ENCODE measurements around the gene PHKA1.
"Not testable (repeated sequence)": the region's sequence is repeated elsewhere in the genome, so short reads cannot be mapped to it uniquely, and the experiment has no call there.

The PHKA1 gene

DNA sequence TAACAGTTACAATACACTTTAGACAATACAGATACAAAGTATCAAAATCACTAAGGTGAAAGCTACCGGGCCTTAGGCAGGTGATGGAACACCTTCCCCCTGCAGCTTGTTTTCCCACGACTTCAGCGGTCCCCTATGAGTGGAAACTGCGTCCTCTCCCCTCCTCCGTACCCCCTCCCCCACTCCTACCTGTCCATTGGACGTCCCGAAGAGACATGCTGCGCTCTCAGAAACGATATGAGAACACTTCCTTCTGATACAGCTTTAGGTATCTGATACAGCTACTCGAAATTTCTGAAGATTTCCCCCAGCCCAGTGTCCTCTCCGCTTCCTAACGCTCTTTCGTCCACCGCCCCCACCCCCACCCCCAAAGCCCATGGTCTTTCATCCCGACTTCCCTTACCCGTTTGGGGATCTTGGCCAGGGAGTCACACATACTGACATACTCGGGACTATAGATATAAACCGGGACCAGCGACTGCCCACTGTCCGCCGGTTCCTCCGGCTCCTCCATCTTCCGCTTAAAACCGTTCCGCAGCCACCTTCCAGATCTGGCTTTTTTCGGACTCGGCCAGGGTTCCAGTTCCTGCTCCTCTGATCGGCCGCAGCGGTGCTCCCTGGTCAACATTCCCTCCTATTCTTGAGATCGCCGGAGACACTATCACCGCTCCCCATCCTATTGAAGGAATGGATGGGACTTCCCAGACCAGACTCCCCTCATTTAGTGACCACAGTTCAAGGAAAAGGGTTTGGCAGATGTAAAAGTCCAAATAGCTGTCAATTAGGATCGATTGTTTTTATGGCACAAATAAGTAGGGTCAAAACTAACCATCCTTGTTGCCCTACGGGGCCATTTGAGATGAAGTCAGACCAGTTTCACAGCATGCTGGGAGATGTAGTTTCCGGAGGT, 141.6 kb downstream of the PHKA1 start, which contains the start of gene HDAC8:
Gene HDAC8 (minus strand): TSS at position 596 of the 910 bp plus-strand sequence. CDS start 82 bp downstream, at position 514.
- DNase-seq (ENCODE audit: low read depth) = peak; percentile 79

DNA sequence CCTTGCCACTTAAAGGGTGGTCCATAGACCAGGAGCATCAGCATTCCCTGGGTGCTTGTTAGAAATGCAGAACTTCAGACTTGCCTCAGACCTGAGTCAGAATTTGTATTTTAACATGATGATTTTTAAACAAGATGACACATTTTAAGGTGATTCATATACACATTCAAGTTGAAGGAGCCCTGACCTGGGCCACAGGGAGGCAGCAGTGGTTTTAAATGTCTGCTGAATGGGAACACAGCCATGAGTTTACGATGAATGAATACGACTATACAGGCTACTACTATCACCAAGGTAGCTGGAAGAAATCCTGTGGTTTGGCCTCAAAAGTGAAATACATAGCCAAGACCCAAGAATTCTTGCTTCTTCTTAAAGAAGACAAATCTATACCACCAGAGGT, 144.3 kb downstream of the PHKA1 start:
- DNase-seq (ENCODE audit: low read depth) = peak; percentile 14

DNA sequence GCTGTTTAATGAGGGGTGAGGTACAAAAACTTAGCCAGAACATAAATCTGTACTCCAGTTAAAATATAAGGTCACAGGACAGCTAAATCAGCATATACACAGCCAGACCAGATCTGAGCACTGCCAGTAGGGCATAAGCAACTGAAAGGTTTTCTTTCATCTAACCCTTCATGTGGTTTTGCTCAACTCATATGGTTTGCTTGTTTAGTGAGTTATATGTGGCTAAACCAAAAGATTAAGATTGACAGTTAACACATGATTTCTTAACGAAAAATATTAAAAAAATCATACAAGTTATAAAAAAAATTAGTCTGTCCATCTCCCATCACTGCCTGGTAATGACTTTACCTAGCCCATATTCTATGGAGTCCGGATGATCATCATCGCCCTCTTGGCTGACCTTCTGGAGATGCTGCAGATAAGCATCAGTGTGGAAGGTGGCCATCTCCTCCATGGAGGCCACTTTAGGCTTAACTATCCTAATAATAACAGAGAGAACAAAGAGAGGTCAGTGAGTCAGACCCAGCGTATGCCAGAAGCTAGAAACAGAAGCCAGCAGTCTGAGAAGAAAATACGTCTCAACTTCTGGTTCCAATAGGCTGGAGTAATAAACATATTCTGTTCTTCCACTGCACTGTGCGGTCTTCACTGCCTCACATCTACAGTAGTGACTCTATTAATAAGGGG, 145.6 kb downstream of the PHKA1 start:
- DNase-seq (ENCODE audit: low read depth) = peak; percentile 43

DNA sequence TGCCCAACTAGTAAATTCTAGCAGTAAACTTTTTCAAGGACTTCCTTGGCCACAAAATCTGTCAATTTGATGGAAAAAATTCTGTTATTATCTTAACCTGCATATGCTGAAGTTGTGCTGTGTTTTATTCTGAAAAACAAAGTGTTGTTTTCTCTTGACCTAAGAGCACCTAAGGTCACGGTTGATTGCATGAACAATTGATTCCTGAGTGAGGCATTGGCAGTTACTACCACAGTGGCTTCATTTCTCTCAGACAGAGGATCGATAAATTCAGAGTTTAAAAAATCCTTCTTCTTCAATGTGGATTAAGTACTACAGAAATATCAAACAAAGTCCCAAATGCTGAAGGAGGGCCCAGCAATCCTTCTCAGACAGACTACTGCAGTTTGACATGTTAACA, 147.7 kb downstream of the PHKA1 start:
- DNase-seq (ENCODE audit: low read depth) = no peak

DNA sequence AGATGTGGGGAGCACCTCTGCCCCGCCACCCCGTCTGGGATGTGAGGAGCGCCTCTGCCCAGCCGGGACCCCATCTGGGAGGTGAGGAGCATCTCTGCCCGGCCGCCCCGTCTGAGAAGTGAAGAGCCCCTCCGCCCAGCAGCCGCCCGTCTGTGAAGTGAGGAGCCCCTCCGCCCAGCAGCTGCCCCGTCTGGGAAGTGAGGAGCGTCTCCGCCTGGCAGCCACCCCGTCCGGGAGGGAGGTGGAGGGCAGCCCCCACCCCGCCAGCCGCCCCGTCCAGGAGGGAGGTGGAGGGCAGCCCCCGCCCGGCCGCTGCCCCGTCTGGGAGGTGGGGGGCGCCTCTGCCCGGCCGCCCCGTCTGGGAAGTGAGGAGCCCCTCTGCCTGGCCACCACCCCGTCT, 154.5 kb downstream of the PHKA1 start:
- DNase-seq (ENCODE audit: low read depth) = not testable (repeated sequence)

DNA sequence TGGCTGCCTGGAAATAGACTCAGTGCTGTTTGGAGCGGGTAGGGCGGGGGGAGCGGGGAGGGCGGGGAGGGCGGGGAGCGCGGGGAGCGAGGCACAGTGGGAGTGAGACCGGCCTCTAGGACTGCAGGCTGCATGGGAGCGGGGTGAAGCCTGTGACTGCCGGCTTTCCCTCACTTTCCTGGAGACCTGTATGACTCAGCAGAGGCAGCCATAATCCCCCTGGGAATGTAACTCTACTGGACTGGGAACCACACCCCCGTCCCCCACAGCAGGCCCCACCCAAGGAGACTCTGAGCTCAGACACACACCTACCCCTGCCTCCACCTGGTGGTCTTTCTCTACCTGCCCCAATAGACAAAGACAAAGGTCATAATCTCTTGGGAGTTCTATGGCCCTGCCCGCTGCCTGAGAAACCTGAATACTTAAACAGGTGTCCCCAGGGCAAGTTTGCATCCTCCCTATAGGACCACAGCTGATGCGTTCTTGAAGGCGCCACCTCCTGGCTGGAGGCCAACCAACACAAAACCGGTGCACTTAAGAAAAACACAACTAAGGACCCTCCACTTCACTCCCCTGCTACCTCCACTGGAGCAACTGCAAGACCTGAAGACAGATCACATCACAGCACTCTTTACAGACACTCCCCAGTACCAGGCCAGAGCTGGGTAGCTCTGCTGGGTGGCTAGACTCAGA, 159.5 kb downstream of the PHKA1 start:
- no peak for DNase-seq (ENCODE audit: low read depth)

DNA sequence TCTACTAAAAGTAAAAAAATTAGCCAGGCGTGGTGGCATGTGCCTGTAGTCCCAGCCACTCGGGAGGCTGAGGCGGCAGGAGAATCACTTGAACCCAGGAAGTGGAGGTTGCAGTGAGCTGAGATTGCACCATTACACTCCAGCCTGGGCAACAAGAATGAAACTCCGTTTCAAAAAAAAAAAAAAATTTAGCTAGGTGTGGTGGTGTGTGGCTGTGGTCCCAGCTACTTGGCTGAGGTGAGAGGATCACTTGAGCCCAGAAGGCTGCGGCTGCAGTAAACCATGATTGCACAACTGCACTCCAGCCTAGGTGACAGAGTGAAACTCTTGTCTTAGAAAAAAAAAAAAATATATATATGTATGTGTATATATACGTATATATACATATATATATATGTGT, 161.7 kb downstream of the PHKA1 start:
- DNase-seq (ENCODE audit: low read depth) = not testable (repeated sequence)

DNA sequence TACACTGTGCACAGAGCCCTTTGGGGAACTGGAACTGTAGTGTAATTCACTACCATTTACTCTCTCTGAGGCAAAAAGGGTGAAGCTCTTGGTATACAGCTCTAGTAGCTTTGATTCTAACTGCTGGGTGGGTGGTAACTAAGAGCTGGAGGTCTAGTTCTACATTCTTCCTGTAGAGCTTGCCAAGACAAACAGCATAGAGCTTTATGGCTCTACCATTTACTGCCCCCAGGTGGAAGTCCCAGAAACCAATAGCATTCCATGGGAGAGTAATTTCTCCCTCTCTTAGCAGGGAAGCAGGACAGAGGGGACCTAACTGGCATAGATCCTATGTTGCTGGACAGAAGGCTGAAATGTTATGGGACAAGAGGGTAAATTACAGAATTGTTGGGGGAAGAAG, 168.1 kb downstream of the PHKA1 start:
- no peak for DNase-seq (ENCODE audit: low read depth)

DNA sequence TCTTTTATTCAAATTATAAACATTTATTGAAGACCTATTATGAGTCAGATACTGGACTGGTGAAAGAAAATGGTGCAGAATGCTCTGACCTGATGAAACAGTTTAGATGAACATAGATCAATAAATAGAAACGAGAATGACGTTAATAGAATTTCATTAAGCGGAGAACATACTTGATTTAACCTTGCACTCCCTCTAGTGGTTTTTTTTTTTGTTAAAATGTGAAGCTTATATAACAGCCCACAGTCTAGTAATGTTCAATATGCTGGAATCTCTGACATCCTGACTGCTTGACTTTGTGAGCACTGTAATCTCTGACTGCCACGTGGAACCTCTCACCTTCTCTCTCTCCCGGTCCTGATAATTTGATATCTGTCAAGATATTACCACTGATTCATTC, 173.8 kb downstream of the PHKA1 start:
- peak; percentile 27 for DNase-seq (ENCODE audit: low read depth)

DNA sequence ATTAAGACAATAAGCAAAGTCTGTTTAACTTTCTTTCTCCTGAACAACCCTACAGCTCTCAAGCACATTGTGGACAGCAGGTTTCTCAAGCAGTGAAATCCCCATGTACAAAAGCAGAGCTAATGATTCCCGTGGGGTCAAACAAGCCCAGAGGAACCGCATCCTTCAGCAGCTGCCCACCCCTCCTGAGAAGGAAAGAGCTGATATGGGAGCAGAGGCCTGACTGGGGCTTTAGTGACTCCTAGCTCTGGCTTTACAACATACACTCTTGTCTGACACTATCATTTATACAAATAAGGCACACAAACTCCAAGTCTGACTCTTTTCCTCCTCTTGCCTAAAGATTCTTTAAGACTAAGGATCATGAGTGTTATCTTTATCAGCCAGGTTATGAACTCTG, 174.3 kb downstream of the PHKA1 start:
- no peak for DNase-seq (ENCODE audit: low read depth)

DNA sequence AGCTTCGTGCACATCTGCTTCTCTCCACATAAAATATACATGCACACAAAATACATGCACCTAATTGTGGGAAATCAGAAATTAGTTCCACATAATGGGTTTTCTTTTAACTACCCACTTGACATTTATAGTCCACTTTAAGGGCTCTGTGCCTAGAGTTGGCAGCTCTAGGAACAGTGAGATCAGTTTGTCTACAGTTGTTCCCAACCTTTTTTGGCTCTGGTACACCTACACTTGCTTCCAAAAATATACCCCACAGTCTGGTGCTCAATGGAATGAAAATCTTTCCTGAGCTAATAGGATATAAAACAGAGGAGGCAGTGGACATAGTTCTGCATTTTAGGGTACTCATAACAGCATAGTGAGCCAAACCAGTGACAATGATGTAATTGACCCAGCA, 177.6 kb downstream of the PHKA1 start:
- DNase-seq (ENCODE audit: low read depth) = no peak

DNA sequence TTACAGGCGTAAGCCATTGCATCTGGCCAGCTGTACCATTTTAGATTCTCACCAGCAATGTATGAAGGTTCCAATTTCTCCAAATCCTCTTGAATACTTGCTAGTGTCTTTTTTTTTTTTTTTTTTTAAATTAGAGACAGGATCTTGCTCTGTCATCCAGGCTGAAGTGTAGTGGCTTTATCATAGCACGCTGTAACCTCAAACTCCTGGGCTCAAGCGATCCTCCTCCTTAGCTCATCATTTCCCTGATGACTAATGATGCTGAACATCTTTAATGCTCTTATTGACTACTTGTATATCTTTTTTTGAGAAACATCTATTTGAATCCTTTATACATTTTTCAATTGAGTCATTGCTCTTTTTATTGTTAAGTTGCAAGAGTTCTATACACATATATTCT, 181.7 kb downstream of the PHKA1 start:
- DNase-seq (ENCODE audit: low read depth) = no peak
